ENCODE measurements around the gene IDUA. TPM values are rescaled to one million over a fixed set of nuclear protein-coding genes. Genes with fewer than 3 reads are reported as not detected.

IDUA gene
- total RNA-seq, 1 donor = 21.7 TPM

- no peak for TF ChIP-seq CTCF (IDR thresholded peaks at IDR 0.05; ENCODE audit: insufficient read depth, low read length)
- H3K4me3 ChIP-seq (ENCODE audit: low read depth, low read length) = no peak overlapping the region
- no peak for DNase-seq (ENCODE audit: low read depth)
Observed at GRCh38 chr4:1028574-1029220, 41.9 kb downstream of the IDUA start.

DNA sequence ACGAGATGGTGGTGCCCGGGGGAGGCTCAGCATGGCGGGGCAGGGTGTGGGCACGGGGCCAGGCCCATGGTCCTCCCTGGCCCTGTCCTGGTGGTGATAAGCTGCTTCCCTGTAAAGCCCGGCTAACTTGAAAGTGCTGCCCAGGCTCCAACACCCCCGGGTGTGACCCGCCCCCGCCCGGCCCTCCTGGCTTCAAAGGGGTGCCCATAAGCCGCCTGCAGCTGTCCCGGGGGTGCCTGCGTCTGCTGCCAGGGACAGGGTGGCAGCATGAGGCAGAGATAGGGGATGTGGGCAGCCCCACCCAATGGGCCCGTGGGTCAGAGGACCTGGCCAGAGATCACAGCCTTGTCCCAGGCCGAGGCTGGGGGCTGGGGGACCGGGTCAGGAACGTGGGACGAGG is 42.7 kb downstream of the IDUA start:
- H3K4me3 ChIP-seq (ENCODE audit: low read depth, low read length) = no peak overlapping the region
- DNase-seq (ENCODE audit: low read depth) = no peak
- no peak for TF ChIP-seq CTCF (IDR thresholded peaks at IDR 0.05; ENCODE audit: insufficient read depth, low read length)

DNA sequence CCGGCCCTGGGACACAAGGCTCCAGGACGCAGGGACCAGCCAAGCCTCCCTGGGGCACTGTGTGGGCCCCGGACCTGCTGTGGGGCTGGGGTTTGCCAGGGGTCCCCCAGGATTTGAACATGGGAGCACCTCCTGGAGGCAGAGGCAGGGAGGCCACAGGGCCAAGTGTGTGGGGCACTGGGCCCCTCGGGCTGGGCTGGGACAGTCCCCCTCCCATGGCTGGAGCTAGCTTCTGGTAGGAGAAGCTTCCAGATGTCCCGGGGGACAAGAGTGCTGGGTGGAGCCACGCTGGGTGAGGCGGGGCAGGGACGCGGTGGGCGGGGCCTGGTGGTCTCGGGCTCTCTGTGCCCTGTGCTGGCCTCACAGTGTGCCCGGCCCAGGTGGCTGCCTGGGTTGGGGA is 43.2 kb downstream of the IDUA start:
- no peak overlapping the region for H3K4me3 ChIP-seq (ENCODE audit: low read depth, low read length)
- DNase-seq (ENCODE audit: low read depth) = no peak
- no peak for TF ChIP-seq CTCF (IDR thresholded peaks at IDR 0.05; ENCODE audit: insufficient read depth, low read length)

- no peak overlapping the region for H3K4me3 ChIP-seq (ENCODE audit: low read depth, low read length)
- TF ChIP-seq CTCF (IDR thresholded peaks at IDR 0.05; ENCODE audit: insufficient read depth, low read length) = no peak
- no peak for DNase-seq (ENCODE audit: low read depth)
Observed at GRCh38 chr4:1030559-1030958, 43.7 kb downstream of the IDUA start.

GRCh38 chr4:1031346-1031745 is 44.5 kb downstream of the IDUA start:
- DNase-seq (ENCODE audit: low read depth) = no peak
- H3K4me3 ChIP-seq (ENCODE audit: low read depth, low read length) = no peak overlapping the region
- TF ChIP-seq CTCF (IDR thresholded peaks at IDR 0.05; ENCODE audit: insufficient read depth, low read length) = no peak

GRCh38 chr4:1031956-1032795 is 45.3 kb downstream of the IDUA start:
- DNase-seq (ENCODE audit: low read depth) = no peak
- TF ChIP-seq CTCF (IDR thresholded peaks at IDR 0.05; ENCODE audit: insufficient read depth, low read length) = no peak
- no peak overlapping the region for H3K4me3 ChIP-seq (ENCODE audit: low read depth, low read length)

Measured in fibroblast of the aortic adventitia (primary cell).